Activated CD4-positive, CD25-positive, alpha-beta regulatory T cell treated with anti-CD3 and anti-CD28 coated beads, Interleukin-2, amount 50 U/mL, for 72 hours (primary cell): ENCODE data around the gene ZNRF3.

Source experiments
- DNase-seq: peaks from one replicate; pipeline ENCODE4 v3.0.0; 2021

ZNRF3 gene

DNA sequence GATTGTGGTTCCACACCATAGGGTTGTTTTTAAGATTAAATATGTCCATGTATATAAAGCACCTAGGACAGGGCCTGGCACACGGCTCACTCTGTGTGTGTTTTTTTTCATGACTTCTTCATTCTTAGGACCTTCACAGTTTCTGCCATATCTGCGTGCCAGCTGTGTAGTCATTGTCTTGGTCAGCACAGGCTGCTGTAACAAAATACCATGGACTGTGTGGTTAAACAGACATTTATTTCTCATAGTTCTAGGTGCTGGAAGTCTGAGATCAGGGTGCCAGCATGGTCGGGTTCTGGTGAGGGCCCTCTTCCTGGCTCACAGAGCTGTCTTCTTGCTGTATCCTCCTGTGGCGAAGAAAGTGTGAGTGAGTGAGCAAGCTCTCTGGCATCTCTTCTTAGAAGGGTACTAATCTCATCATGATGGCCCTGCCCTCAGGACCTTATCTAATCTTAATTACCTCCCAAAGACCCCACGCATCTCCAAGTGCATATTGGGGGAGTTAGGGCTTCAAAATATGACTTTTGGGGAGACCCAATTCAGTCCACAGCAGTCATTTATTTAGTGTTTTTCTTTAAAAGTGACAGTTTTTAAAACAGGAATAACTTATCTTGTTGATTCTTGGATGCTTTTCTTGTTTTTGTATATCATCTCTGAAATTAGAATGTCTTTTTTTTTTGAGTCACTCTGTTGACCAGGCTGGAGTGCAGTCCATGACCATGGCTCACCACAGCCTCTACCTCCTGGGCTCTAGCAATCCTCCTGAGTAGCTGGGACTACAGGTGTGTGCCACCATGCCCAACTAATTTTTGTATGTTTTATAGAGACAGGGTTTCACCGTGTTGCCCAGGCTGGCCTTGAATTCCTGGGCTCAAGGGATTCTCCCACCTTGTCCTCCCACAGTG is 70.9 kb downstream of the ZNRF3 start:
- DNase-seq, result no peak

DNA sequence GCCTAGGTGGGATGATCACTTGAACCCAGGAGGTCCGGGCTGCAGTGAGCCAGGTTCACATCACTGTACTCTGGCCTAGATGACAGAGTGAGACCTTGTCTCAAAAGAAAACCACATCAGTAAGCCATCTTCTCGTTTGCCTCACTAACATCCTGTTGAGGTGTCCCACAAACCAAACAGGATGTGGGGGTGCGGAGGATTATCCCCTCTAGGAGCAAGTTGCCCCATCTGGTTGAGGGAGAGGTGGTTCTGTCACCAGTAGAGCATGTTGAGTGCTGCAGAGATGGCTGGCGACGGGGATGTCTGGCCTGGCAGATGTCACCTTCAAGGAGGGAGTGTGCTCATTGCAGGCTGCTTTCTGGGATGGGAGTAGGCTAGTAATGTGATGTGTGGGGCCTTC is 72.4 kb downstream of the ZNRF3 start:
- peak; percentile 54 for DNase-seq

DNA sequence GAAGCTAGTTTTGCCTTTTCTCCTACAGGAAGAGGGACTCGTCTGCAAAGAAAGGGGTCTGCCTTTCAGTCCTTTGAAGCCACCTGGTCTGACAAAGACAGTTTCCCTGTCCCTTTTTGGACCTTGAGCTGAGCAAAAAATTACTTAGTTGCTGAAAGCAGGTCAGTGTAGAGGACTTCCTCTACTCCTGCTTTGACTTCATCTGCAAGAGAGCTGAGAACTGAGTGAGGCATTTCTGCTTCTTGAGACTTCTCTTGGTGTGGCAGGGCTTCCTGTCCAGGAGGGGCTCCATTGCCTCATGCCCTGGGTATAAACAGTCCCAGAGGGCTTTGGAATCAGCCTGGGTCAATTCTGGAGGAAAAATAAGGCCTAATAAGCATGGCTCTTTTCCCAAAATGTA is 73.1 kb downstream of the ZNRF3 start:
- DNase-seq, result no peak

DNA sequence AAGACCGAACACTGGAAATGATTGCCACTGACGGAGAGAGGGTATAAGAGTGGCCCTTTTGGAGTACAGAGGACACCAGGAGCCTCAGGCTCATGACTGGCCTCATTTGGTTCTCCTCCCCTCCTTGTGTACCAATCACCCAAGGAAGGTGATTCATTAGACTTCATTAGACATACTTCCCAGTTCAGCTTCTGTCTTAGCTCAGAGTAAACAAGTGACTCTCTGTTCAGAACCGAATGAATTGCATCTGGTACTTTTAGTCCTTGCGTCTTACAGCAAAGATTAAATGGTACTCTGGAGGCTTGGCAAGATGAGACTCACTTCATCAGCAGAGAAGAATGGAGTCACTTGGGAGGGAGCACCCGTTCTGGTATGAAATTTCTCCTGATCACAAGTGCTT is 75.2 kb downstream of the ZNRF3 start:
- DNase-seq, result no peak

DNA sequence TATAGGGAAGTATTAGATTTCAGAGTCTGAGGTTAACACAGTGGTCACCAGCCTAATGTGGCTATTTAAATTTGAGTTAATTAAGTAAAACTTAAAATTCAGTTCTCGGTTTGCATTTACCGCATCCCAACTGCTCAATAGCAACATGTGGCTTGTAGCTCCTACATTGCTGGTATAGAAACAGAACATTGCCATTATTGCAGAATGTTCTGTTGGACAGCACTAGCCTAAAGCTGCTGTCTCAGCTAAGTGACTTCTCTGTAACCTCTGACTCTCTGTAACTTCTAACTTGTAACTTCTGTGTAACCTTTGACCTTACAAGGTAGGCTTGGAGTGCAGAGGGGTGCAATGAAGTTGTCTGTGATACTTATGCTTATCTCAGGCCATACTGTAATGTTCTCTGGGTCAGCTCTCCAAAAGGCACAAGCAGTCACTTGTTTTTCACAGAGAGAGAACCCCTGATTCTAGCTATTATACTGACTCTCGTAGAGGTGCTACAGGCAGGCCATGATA is 78.7 kb downstream of the ZNRF3 start:
- no peak for DNase-seq

DNA sequence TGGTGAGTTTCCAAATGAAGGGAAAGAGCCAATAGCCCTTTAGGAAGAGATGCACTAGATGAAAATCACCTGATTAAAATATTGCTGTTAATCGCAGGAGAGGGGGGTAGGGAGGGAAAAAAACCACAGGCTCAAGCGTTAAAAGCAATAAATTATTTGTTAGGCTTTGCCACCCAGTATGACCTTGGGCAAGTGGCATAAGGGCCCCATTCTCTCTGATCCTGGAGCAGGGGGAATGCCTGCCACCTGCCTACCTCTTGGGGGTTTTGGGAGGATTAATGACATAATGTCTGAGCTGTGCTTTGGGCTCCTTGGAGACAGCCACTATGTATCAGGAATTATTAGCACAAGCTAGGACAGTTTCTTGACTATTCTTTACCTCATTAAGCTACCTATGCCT is 80.0 kb downstream of the ZNRF3 start:
- DNase-seq, result no peak

DNA sequence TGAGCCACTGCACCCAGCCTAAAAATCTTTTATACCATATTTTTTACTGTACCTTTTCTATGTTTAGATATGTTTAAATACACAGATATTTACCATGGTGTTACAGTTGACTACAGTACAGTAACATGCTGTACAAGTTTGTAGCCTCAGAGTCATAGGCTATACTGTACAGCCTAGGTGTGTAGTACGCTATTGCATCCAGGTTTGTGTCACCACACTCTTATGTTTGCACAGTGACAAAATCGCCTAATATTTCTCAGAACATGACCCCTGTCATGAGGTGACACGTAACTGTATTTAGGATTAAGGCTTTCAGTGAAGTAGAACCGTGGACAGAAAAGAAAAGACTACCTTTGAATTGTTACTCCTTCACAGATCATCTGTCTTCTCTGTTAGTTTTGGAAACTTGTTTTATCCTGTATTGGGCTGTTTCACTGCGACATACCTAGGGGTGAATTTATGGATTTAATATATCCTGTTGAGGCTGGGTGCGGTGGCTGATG is 83.8 kb downstream of the ZNRF3 start:
- DNase-seq, result no peak

DNA sequence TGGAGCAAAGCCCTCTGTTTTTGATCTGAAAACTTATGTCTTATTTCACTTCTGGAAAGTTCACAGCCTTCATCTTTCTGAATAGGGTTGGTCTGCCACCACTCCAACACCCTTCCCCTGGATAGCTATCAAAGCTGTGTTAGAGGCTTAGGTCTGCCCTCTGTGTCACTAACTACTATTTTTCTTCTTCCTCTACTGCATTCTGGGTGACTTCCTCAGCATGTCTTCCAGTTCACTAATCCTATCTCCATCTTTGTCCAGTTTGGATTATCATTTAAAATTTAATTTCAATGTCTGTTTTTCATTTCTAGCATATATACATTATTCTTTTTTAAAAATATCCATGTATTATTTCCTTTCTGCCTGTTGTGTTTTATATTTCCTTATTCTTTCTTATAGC is 84.6 kb downstream of the ZNRF3 start:
- DNase-seq, result no peak

DNA sequence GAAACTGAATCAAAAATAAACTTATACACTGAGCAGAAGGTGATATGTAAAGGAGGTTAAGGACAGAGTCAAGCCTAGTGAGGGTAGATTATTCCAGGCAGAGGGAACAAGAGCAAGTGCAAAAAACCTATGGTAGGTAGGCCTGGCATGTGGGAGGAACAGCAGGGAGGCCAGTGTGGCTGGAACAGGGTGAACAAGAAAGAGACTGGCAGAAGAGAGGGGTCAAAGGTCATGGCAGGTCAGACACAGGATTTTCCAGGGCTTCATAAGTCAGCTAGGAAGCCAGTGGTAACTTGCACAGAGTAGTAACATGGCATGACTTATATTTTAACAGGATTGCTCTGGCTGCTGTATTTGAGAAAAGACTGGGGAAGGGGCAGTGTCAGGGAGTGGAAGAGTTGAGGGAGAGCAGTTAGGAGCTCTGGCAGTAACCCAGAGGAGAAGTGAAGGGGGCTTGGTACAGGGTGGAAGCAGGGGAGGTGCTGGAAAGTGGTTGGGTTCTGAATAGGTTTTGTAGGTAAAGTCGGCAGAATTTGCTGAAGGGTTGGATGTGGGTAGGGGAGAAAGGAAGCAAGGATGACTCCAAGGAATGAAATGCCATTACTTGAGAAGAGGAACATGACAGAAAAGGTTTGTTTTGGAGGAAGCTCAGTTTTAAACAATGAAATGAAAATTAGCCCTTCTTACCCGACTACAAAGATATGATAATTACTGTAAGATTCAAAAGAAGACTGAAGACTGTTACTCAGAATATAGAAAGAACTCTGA is 86.2 kb downstream of the ZNRF3 start:
- DNase-seq, result no peak

DNA sequence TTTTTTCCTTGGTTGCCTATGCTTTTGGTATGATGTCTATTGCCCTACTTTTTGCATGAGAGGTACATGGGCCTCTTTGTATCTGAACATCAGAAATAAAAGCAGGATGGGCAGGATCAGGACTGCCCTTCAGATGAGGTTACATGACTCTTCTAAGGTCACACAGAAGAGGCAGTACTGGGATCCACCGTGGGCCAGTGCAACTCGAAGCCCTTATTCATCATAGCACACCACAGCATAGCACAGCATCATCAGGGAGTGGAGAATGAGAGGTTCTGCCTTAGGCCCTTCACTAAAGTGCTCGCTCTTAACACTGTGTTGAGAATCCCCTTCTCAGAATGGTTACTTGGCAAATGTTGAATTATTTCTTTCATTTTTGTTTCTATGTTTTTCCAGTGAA is 90.0 kb downstream of the ZNRF3 start:
- no peak for DNase-seq

DNA sequence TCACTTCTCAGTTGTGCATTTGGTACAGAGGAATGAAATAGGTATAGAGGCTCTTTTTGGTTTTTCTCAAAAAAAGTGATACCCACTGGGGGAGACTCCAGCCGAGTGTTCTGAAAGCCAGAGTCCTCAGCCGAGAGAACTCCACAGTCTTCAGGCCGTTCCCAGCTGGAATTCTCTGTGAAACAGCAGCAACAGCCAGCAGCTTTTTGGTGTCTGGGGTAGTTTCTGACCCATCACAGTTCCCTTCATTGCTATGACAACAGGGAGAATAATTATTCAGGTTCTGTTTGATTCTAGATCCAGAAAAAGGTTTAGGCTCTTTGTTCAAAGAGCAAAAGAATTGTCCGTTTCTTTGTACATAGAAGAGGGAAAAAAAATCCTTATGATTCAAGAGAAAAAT is 93.7 kb downstream of the ZNRF3 start:
- DNase-seq, result no peak

DNA sequence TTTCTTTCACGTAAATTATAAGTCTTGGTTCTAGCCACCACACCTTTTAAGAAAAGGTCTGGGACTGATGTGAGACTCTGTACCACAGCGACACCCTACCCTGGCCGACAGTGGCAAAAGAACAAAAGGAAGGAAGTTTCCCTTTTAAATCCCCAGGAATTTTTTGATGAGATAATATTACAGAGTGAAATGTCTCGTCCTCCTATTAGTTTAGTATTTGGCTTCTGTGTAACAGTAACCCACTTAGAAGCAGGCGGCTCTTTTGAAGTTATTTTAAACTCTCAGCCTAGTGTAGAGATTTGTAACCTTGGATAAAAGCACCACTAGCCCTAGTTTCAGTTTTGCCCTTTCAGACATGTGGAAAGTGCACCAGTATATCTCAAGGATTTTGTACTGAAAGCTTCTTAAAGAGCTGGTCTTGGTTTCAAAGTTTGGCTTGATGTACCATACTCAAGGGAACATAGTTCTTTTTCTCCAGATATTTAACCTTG is 94.2 kb downstream of the ZNRF3 start:
- no peak for DNase-seq

DNA sequence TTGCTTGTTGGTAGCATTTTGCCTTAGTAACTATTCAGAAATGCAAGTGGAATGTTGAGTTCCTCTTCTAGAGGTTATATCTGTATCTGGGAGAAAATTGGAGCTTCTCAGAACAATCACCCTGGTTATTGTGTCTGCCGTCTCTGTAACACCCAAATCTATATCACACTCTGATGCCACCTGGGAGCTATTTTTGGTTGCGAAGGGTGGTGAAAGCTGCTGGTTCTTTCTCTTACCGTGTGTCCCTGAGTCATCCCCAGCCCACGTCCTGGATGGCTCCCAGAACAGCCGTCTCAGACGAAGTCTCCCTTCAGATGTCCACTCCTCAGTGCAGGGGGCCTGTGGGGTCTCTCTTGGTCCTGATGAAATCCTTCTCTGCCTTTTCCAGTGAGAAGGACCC is 94.8 kb downstream of the ZNRF3 start:
- no peak for DNase-seq

DNA sequence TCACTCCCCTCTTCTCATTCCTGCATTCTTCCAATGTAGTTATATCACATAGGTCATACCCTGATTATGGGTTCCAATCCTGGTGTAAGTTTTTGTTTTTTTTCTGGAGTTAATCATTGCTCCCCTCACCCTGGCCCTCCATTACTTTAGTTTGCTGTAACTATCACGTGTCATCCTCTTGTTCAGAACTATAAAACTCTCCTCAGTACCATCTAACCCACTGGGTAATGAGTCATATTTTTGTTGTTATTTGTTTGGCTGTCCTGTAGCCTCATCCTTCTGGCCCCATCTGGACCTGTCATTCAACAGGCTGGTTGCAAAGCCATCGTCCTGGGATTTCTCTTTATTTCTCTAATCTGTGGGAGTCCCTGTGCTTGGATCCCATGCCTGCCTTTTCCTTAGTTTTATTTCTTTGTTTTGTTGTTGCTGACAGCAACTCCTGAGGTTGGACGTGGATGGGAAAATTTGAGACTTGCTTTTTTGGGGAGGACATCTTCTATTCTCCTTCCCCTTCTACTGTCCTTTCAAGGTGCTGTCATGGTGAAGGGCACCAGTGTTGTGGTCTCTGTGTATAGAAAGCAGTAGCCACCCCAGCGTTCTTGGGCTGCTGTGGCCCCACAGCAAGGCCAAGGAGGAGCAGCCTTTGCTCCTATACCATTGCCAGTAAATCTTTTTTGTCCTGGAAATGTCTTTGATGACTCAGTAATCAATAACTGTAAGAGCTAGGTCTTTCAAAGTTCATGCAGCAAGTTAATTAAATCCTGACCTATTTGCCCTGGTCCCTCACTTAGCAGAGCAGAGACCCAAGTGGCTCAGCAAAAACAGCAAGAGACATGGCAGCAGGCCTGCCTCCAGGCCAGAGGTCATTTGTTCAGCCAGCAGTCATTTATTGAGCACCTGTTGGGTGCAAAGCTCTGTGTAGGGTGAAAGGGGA is 95.8 kb downstream of the ZNRF3 start:
- DNase-seq, result no peak

DNA sequence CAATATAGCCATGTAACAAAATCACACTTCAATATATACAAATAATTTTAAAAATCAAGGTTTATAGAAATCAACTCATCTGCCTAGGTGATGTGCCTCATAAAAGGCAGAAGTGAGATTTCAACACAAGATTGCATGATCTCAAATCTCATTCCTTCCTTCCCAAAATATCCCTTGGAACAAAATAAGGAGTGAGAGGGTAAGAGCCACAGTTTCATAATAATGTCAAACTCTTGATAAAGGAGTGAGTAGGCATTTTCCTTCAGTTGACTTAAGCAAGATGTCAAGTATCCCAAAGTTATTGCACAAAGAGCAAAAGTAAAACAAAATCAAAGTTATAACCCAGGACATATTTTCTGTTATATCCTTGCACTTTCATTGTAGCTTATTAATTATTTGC is 97.0 kb downstream of the ZNRF3 start:
- DNase-seq, result no peak

DNA sequence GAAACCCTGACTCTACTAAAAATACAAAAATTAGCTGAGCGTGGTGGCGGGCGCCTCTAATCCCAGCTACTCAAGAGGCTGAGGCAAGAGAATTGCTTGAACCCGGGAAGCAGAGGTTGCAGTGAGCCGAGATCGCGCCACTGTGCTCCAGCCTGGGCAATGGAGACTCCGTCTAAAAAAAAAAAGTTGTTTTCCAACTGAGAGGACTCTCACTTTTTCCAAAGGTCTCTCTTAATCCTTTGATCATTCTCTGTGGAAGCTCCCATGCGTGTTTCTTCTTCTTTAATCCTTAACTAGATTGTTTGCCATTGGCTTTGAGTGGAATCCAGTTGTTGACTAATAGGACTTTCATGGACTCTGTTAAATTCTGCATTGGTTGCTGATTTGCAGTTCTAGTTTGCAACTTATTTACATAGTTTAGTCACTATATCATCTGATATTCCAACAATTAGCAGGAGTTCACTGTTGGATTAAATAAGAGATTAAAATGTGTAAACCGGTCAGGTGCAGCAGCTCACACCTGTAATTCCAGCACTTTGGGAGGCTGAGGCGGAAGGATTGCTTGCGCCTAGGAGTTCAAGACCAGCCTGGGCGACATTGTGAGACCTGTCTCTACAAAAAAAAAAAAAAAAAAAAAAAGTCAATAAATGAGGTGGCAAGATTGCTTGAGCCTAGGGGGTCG is 98.6 kb downstream of the ZNRF3 start:
- DNase-seq, result no peak

DNA sequence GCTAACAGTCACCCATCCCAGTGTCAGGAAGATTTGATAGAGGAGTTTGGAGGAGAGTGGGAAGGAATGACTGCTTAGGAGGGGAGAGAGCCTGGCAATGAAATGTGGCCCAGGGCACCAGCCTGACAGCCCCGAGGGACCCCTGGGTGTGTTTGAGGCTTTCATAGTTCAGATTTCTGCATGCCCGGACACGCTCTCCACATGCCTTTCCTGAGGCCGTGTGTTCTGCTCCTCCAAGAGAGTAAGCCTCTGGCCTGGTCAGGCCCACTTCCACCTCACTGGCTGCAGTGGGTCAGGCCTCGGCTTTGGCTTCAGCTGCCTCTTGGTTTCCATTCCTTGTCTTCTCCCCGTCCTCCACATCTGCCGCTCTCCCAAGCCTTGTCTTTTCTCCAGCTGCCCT is 99.8 kb downstream of the ZNRF3 start:
- DNase-seq, result no peak

DNA sequence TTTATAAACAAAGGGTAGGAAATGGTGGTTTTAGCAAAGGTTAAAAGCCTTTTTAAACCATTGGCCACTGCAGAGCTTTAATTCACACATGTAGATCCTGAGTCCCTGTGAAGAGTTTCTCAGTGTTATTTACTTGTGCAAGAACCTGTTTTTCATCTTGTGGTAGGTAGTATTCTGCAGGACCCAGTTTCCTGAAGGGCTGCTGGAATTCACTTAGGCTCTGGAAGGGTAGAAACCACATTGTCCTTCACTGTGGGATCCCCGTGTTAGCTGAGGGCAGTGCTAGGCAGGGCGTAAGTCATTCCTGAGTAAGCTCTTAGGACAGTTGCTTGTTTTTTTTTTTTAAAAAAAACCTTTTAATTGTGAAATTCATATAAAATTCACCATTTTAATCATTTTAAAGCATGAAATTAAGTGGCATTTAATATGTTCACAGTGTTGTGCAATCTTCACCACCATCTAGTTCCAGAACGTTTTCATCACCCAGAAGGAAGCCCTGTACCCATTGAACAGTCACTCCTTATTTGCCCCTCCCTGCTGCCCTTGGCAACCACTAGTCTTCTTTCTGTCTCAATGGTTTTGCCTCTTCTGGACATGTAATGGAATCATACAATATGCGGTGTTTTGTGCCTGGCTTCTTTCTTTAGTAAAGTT is 100.5 kb downstream of the ZNRF3 start:
- no peak for DNase-seq

DNA sequence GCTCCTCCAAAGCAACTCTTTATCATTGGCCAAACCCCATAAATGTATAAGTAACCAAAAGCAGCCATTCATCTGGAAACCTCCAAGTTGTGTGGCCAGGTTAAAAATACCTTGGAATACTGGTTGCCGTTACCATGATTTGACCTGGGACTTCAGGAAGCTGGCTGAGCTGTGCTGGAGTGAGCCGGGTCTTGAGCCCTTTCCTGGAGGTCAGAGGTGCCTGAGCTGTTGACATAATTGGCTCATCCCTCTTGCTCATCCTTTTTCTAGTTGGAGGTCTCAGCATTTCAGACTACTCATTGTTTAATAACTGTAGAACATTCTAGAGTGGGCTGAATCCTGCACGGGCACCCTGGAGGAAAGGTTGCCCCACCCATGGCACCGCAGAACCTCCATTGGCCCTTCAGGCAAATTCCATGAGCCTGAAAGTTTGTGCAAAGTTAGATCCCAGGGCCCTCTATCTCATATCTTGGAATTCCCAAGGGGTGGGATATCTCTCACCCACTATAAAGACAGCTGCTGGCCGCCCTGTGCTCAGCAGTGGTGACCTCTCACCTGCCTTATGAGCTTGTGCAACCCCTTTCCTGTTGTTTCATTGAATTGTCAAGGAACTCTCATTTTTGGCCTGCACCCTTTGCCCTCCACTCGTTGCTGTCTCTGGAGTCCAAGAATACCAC is 101.2 kb downstream of the ZNRF3 start:
- no peak for DNase-seq

DNA sequence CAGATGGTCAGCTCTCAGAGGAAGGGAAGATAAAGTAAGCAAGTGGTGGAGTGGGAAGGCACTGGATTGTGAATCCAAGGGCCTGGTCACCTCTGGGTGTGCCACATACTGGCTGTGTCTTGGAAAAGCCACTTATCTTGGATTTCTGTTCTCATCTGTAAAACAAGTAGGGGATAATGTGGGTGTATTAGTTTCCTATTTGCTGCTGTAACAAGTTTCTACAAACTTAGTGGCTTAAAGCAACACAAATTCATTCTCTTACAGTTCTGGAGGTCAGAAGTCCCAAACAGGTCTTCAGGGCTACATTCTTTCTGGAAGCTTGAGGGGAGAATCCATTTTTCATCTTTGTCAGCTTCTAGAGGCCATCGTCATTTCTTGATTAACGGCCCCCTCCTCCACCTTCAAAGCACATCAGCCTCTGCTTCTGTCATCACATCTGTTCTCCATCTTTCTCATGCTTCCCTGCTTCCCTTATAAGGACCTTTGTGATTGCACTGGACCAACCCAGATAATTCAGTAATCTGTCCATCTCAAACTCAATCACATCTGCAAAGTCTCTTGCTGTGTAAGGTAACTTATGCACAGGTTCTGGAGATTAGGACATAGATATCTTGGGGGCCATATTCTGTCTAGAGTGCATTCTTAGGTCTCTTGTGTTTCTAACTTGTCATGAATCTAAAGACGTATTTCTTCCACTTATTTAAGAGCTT is 102.4 kb downstream of the ZNRF3 start:
- no peak for DNase-seq
